GM21381 (cell line): Measurements from ENCODE around the gene JMJD6.
"Not testable (repeated sequence)": the region's sequence is repeated elsewhere in the genome, so short reads cannot be mapped to it uniquely, and the experiment has no call there.

Experiments
- ATAC-seq: cut with Tn5 transposase; IDR thresholded peaks from one replicate; pipeline ENCODE4 v1.9.1; 2021; ENCODE audit warnings: mild to moderate bottlenecking, moderate library complexity; ENCODE audit not compliant: unreplicated experiment

The JMJD6 gene

GRCh38 chr17:76718516-76718915 lies 7.9 kb downstream of the JMJD6 start:
- ATAC-seq: no peak

GRCh38 chr17:76716839-76717215 lies 9.6 kb downstream of the JMJD6 start:
- no peak for ATAC-seq

GRCh38 chr17:76716146-76716838 lies 10.1 kb downstream of the JMJD6 start:
- ATAC-seq: no peak

GRCh38 chr17:76715496-76715830 lies 10.9 kb downstream of the JMJD6 start:
- no peak for ATAC-seq

GRCh38 chr17:76714822-76715495 lies 11.4 kb downstream of the JMJD6 start:
- no peak for ATAC-seq

- ATAC-seq: no peak
Observed at GRCh38 chr17:76714336-76714735, 12.1 kb downstream of the JMJD6 start.

- no peak for ATAC-seq
Observed at GRCh38 chr17:76713765-76714164, 12.6 kb downstream of the JMJD6 start.

- ATAC-seq: not testable (repeated sequence)
Observed at GRCh38 chr17:76712321-76712720, 14.1 kb downstream of the JMJD6 start.

GRCh38 chr17:76710863-76711611 lies 15.4 kb downstream of the JMJD6 start, which contains the start of gene MXRA7:
TSS of gene MXRA7 (minus strand) at chr17:76710965. CDS start at chr17:76710946, 19 bp downstream.
- ATAC-seq: no peak

GRCh38 chr17:76709951-76710862 lies 16.2 kb downstream of the JMJD6 start:
- not testable (repeated sequence) for ATAC-seq

GRCh38 chr17:76709077-76709950 lies 17.1 kb downstream of the JMJD6 start:
- ATAC-seq: no peak

- ATAC-seq: no peak
Observed at GRCh38 chr17:76707985-76708807, 18.2 kb downstream of the JMJD6 start.

- no peak for ATAC-seq
Observed at GRCh38 chr17:76706817-76707216, 19.6 kb downstream of the JMJD6 start.

- no peak for ATAC-seq
Observed at GRCh38 chr17:76704805-76705204, 21.6 kb downstream of the JMJD6 start.

- no peak for ATAC-seq
Observed at GRCh38 chr17:76702941-76703637, 23.3 kb downstream of the JMJD6 start.

GRCh38 chr17:76702076-76702475 lies 24.3 kb downstream of the JMJD6 start:
- no peak for ATAC-seq

GRCh38 chr17:76701471-76701967 lies 24.9 kb downstream of the JMJD6 start:
- no peak for ATAC-seq
